Peyer's patch (tissue), 4 donors: ENCODE results near the gene URB2. TPM values are rescaled to one million over a fixed set of nuclear protein-coding genes. Genes with fewer than 3 reads are reported as not detected.

Experiments used
- DNase-seq, 3 donors: peaks; one replicate each; pipeline ENCODE4 v3.0.0-alpha.2; 2017 to 2019
- H3K27ac ChIP-seq, 4 donors: fragments of 200-600 bp; sonication (generic); one replicate each; pipeline ENCODE4 v1.5.1; 2016 to 2019
- H3K27me3 ChIP-seq, 2 donors: fragments of 200-600 bp; sonication (generic); one replicate each; pipeline ENCODE4 v1.5.1; 2019
- H3K36me3 ChIP-seq, 3 donors: fragments of 200-600 bp; sonication (generic); one replicate each; pipeline ENCODE4 v1.5.1; 2016 to 2019
- H3K4me1 ChIP-seq, 4 donors: fragments of 200-600 bp; sonication (generic); one replicate each; pipeline ENCODE4 v1.5.1; 2016 to 2019
- H3K4me3 ChIP-seq, 4 donors: fragments of 200-600 bp; sonication (generic); 1 replicate in 3 of 4; 2 replicates in 1 of 4; pipeline ENCODE4 v1.5.1; 2016 to 2019; ENCODE audit warnings: mild to moderate bottlenecking in 1 of 4
- H3K9me3 ChIP-seq, 4 donors: fragments of 200-600 bp; sonication (generic); one replicate each; pipeline ENCODE4 v1.5.1; 2016 to 2019; ENCODE audit warnings: mild to moderate bottlenecking in 1 of 4
- CTCF ChIP-seq, 6 experiments: fragments of 450-650 bp in 4 of 6; fragments of 200-600 bp in 2 of 6; sonication (generic) in 1 of 6; IDR thresholded peaks; one replicate each; pipeline ENCODE4 v1.5.1; 2017 to 2019; ENCODE audit warnings: antibody characterized with exemption in 6 of 6, mild to moderate bottlenecking in 3 of 6, moderate library complexity in 1 of 6
- POLR2A ChIP-seq, 2 donors: fragments of 450-650 bp; IDR thresholded peaks; one replicate each; pipeline ENCODE4 v1.5.1; 2017; ENCODE audit warnings: antibody characterized with exemption in 2 of 2, mild to moderate bottlenecking in 2 of 2, moderate library complexity in 2 of 2
- total RNA-seq, 4 donors: library from RNA; depleted of rRNA; stranded (reverse); fragments of >200 nt; gene quantifications; one replicate each; pipeline ENCODE4 v1.1.0, GENCODE V29; 2016

The URB2 gene
- total RNA-seq, 4 donors from 2014 or later: 3.7 to 10.7 (median 8.3) TPM

GRCh38 chr1:229645324-229645993, 19.4 kb downstream of the URB2 start:
- Histone ChIP-seq H3K4me1 (no peaks in the 10 kb centered on the region), H3K4me3 (no peak overlapping the region), H3K27me3 (no peaks in the 10 kb centered on the region), H3K27ac (no peak overlapping the region), H3K36me3 (peaks cover 0 to 60% (median 0%) of the 10 kb centered on the region in 3 donors), H3K9me3 (no peaks in the 10 kb centered on the region)
- TF ChIP-seq CTCF (IDR thresholded peaks at IDR 0.05) (no peak), POLR2A (IDR thresholded peaks at IDR 0.05) (no peak)
- DNase-seq: no peak

DNA sequence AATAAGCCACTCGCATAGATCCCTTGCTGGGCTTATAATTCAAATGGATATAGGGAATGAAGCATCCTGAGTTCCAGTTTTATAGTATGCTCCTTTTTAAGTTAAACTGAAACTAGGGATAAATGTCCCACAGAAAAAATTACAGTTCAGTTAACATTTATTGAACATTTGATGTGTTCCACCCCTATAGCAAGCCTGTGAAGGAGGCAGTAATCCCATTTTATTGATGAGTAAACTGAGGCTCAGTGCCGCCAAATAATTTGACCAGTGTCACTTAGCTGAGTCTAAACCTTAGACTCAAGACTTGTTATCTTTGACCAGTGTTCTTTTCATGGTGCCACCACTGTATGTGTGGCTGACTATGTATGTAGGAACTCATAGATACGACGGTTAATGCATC, 22.4 kb downstream of the URB2 start:
- peaks cover 0 to 82% (median 0%) of the 10 kb centered on the region in 3 donors for H3K36me3 ChIP-seq
- DNase-seq: no peak
- TF ChIP-seq CTCF (IDR thresholded peaks at IDR 0.05): no peak
- TF ChIP-seq POLR2A (IDR thresholded peaks at IDR 0.05): no peak
- H3K4me3 ChIP-seq: no peak overlapping the region
- no peak overlapping the region for H3K27ac ChIP-seq
- H3K9me3 ChIP-seq: no peaks in the 10 kb centered on the region
- no peaks in the 10 kb centered on the region for H3K4me1 ChIP-seq
- no peaks in the 10 kb centered on the region for H3K27me3 ChIP-seq

- no peaks in the 10 kb centered on the region for H3K4me1 ChIP-seq
- no peak for DNase-seq
- peaks cover 0 to 78% (median 0%) of the 10 kb centered on the region in 3 donors for H3K36me3 ChIP-seq
- no peaks in the 10 kb centered on the region for H3K9me3 ChIP-seq
- no peaks in the 10 kb centered on the region for H3K27me3 ChIP-seq
- no peak overlapping the region for H3K4me3 ChIP-seq
- TF ChIP-seq POLR2A (IDR thresholded peaks at IDR 0.05) (no peak), CTCF (IDR thresholded peaks at IDR 0.05) (no peak)
- H3K27ac ChIP-seq: no peak overlapping the region
Measured at GRCh38 chr1:229650045-229650444, 24.0 kb downstream of the URB2 start.

GRCh38 chr1:229651546-229651945, 25.5 kb downstream of the URB2 start:
- Histone ChIP-seq H3K9me3 (no peaks in the 10 kb centered on the region), H3K27ac (no peak overlapping the region), H3K4me1 (no peaks in the 10 kb centered on the region), H3K36me3 (peaks cover 0 to 65% (median 0%) of the 10 kb centered on the region in 3 donors), H3K4me3 (no peak overlapping the region), H3K27me3 (no peaks in the 10 kb centered on the region)
- no peak for TF ChIP-seq POLR2A (IDR thresholded peaks at IDR 0.05)
- DNase-seq: no peak

GRCh38 chr1:229653420-229653819, 27.4 kb downstream of the URB2 start:
- Histone ChIP-seq H3K4me3 (no peak overlapping the region), H3K36me3 (peaks cover 0 to 47% (median 0%) of the 10 kb centered on the region in 3 donors)
- TF ChIP-seq CTCF (IDR thresholded peaks at IDR 0.05) (no peak), POLR2A (IDR thresholded peaks at IDR 0.05) (no peak)

DNA sequence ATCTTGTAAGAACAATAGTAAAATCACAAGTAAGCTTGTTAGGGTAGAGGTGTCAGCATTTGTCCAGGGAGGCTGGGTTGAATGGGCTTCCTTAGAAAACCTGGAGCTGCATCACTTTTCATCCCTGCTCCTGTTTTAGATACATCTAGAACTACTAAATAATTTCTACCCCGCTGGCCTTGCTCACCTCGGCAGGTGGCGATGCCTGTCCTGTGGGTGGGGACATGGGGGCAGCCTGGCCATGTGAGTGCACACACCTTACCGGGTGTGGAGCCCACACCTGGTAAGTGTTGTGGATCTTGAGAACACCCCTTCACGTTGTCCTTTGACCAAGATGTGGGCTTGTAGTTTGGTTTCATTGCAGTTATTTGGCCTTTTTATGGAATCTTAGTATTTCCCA, 29.7 kb downstream of the URB2 start:
- no peaks in the 10 kb centered on the region for H3K9me3 ChIP-seq
- no peaks in the 10 kb centered on the region for H3K27me3 ChIP-seq
- H3K4me1 ChIP-seq: no peaks in the 10 kb centered on the region
- H3K27ac ChIP-seq: no peak overlapping the region
- TF ChIP-seq POLR2A (IDR thresholded peaks at IDR 0.05) (no peak), CTCF (IDR thresholded peaks at IDR 0.05) (no peak)
- H3K36me3 ChIP-seq: peaks cover 0 to 39% (median 0%) of the 10 kb centered on the region in 3 donors
- no peak for DNase-seq
- H3K4me3 ChIP-seq: no peak overlapping the region

More at GRCh38 chr1:229653420-229653819, 27.4 kb downstream of the URB2 start:
- no peak overlapping the region for H3K27ac ChIP-seq
- no peaks in the 10 kb centered on the region for H3K4me1 ChIP-seq
- no peaks in the 10 kb centered on the region for H3K9me3 ChIP-seq
- no peak for DNase-seq
- no peaks in the 10 kb centered on the region for H3K27me3 ChIP-seq
